ENCODE measurements around the gene CASP14.
A peak's percentile ranks its signal among the peaks of the same experiment; 100 is the strongest.
"Not testable (repeated sequence)": the region's sequence is repeated elsewhere in the genome, so short reads cannot be mapped to it uniquely, and the experiment has no call there.

CASP14 gene

GRCh38 chr19:15048885-15049541, at the start of gene CASP14:
Gene CASP14, plus strand, starts transcription at chr19:15049480. Its CDS starts 2,772 bp downstream, at chr19:15052252.
- no peak for DNase-seq

- DNase-seq: no peak
Measured at GRCh38 chr19:15008308-15008707, 41.0 kb upstream of the CASP14 start.

GRCh38 chr19:15010501-15011300, 38.6 kb upstream of the CASP14 start:
- DNase-seq: no peak

GRCh38 chr19:15014579-15014978, 34.7 kb upstream of the CASP14 start:
- DNase-seq: no peak

- DNase-seq: peak; percentile 25
Measured at GRCh38 chr19:15015946-15016542, 33.2 kb upstream of the CASP14 start.

GRCh38 chr19:15018836-15019235, 30.4 kb upstream of the CASP14 start:
- DNase-seq: not testable (repeated sequence)

- DNase-seq: no peak
Measured at GRCh38 chr19:15021286-15022007, 27.8 kb upstream of the CASP14 start.

GRCh38 chr19:15022752-15023151, 26.5 kb upstream of the CASP14 start:
- no peak for DNase-seq

- no peak for DNase-seq
Measured at GRCh38 chr19:15025217-15025616, 24.1 kb upstream of the CASP14 start.

- DNase-seq: no peak
Measured at GRCh38 chr19:15028490-15028889, 20.8 kb upstream of the CASP14 start.

GRCh38 chr19:15031675-15032074, 17.6 kb upstream of the CASP14 start:
- no peak for DNase-seq

- DNase-seq: no peak
Measured at GRCh38 chr19:15035795-15036311, 13.4 kb upstream of the CASP14 start.

- no peak for DNase-seq
Measured at GRCh38 chr19:15037586-15037985, 11.7 kb upstream of the CASP14 start.

GRCh38 chr19:15038294-15038693, 11.0 kb upstream of the CASP14 start:
- DNase-seq: no peak

- DNase-seq: no peak
Measured at GRCh38 chr19:15042003-15042402, 7.3 kb upstream of the CASP14 start.

GRCh38 chr19:15042826-15043225, 6.5 kb upstream of the CASP14 start:
- DNase-seq: no peak

GRCh38 chr19:15045506-15045905, 3.8 kb upstream of the CASP14 start:
- DNase-seq: no peak

- no peak for DNase-seq
Measured at GRCh38 chr19:15047680-15048079, 1.6 kb upstream of the CASP14 start.

- DNase-seq: no peak
Measured at GRCh38 chr19:15048128-15048527, 1.2 kb upstream of the CASP14 start.

GRCh38 chr19:15050639-15051038, 1.4 kb downstream of the CASP14 start:
- no peak for DNase-seq

- no peak for DNase-seq
Measured at GRCh38 chr19:15062036-15062435, 12.8 kb downstream of the CASP14 start.

- DNase-seq: not testable (repeated sequence)
Measured at GRCh38 chr19:15070386-15070785, 21.1 kb downstream of the CASP14 start.
